K562 (cell line): ENCODE data around the gene AGPAT4. TPM values are rescaled to one million over a fixed set of nuclear protein-coding genes. Genes with fewer than 3 reads are reported as not detected.
"Not testable (repeated sequence)": the region's sequence is repeated elsewhere in the genome, so short reads cannot be mapped to it uniquely, and the experiment has no call there.

ENCODE experiments used
- ATAC-seq: fragments of 200-7000 bp; cut with Tn5 transposase; 3 replicates; pipeline ENCODE4 v1.9.1; 2020; ENCODE audit warnings: moderate library complexity
- BruUV-seq: library from RNA; stranded (reverse); fragments of 400-500 nt; replicated peaks from 2 replicates; lab custom pipeline; 2021; lab: Mats Ljungman, UMichigan
- CTCF ChIA-PET: fragments of 300-600 bp; formaldehyde crosslinking; extraction: SDS; loops from one replicate; lab custom pipeline; 2021; ENCODE audit warnings: low intra/inter-chr PET ratio; lab: Yijun Ruan, JAX
- POLR2A ChIA-PET: fragments of 300-600, 350-650 bp; sonication (Branson Sonifier 250); formaldehyde crosslinking; extraction: SDS; loops from one replicate; lab custom pipeline; 2021; ENCODE audit warnings: antibody characterized with exemption, inconsistent platforms; lab: Yijun Ruan, JAX
- DNase-seq, 4 experiments: peaks; one replicate each; pipeline versions ENCODE4 v3.0.0 to v3.0.0-alpha.2; 2011 to 2018; ENCODE audit warnings: low spot score in 3 of 4, mixed read lengths in 3 of 4; ENCODE audit errors: extremely low read depth in 1 of 4
- FAIRE-seq: peaks from 2 replicates; lab custom pipeline; 2011; peaks lifted over from hg19 to GRCh38; lab: Jason Lieb, UNC
- H2AFZ ChIP-seq: 2 replicates; pipeline ENCODE4 v1.6.0; 2011; ENCODE audit warnings: low read depth, low read length, control low read depth, inconsistent platforms
- H3K27ac ChIP-seq: fragments of 200-600 bp; 3 replicates; pipeline ENCODE4 v1.8.0; 2011; ENCODE audit warnings: low read depth, mild to moderate bottlenecking, control low read depth, inconsistent platforms, low read length, moderate library complexity, mixed read lengths; ENCODE audit errors: extremely low read depth
- H3K27me3 ChIP-seq, 2 experiments: fragments of 300-600 bp in 1 of 2; 2 replicates in 1 of 2; 3 replicates in 1 of 2; pipeline versions ENCODE4 v1.6.0 to v1.8.0; 2011; ENCODE audit warnings: inconsistent platforms in 2 of 2, low read length in 2 of 2, mild to moderate bottlenecking in 1 of 2, mixed read lengths in 1 of 2, moderate library complexity in 1 of 2; ENCODE audit not compliant: control insufficient read depth in 2 of 2, insufficient read depth in 2 of 2
- H3K36me3 ChIP-seq: fragments of 300-600 bp; 3 replicates; pipeline ENCODE4 v1.8.0; 2011; ENCODE audit warnings: mild to moderate bottlenecking, low read length, inconsistent platforms; ENCODE audit not compliant: control insufficient read depth, insufficient read depth
- H3K4me1 ChIP-seq, 2 experiments: fragments of 200-600 bp in 1 of 2; replicated peaks in 1 of 2; 2 replicates in 1 of 2; 3 replicates in 1 of 2; pipeline versions ENCODE4 v1.5.1 to v1.8.0; 2011; ENCODE audit warnings: inconsistent platforms in 2 of 2, low read length in 2 of 2, mild to moderate bottlenecking in 1 of 2, mixed read lengths in 1 of 2, moderate library complexity in 1 of 2; ENCODE audit not compliant: control insufficient read depth in 2 of 2, insufficient read depth in 2 of 2
- H3K4me2 ChIP-seq: 2 replicates; pipeline ENCODE4 v1.6.1; 2011; ENCODE audit warnings: low read length, control low read depth, inconsistent platforms, mixed read lengths; ENCODE audit not compliant: insufficient read depth
- H3K4me3 ChIP-seq: fragments of 200-600 bp; sonication (generic), shearing (Covaris generic); 2 replicates; pipeline ENCODE4 v1.5.1; 2016; ENCODE audit warnings: control low read depth, inconsistent platforms
- H3K79me2 ChIP-seq: fragments of 200-600 bp; 3 replicates; pipeline ENCODE4 v1.8.0; 2011; ENCODE audit warnings: low read length, inconsistent platforms; ENCODE audit not compliant: control insufficient read depth, insufficient read depth
- H3K9ac ChIP-seq, 2 experiments: 2 replicates each; pipeline versions ENCODE4 v1.6.0 to v1.6.1; 2011; ENCODE audit warnings: low read depth in 2 of 2, low read length in 2 of 2, control low read depth in 1 of 2, inconsistent platforms in 1 of 2, mild to moderate bottlenecking in 1 of 2, mixed read lengths in 1 of 2; ENCODE audit not compliant: insufficient read depth in 1 of 2
- H3K9me1 ChIP-seq: one replicate; pipeline ENCODE4 v1.6.0; 2011; ENCODE audit warnings: inconsistent platforms, mild to moderate bottlenecking, low read length, moderate library complexity; ENCODE audit not compliant: control insufficient read depth, insufficient read depth
- H3K9me3 ChIP-seq: replicated peaks from 2 replicates; pipeline ENCODE4 v1.5.1; 2011; ENCODE audit warnings: low read depth, low read length, inconsistent platforms; ENCODE audit not compliant: control insufficient read depth, insufficient read depth
- H4K20me1 ChIP-seq: replicated peaks from 2 replicates; pipeline ENCODE4 v1.6.1; 2011; ENCODE audit warnings: low read length, inconsistent platforms, mixed read lengths; ENCODE audit not compliant: control insufficient read depth, insufficient read depth
- ATF1 ChIP-seq, 2 experiments: fragments of 450-650 bp in 1 of 2; IDR thresholded peaks; 2 replicates each; pipeline ENCODE4 v1.6.1; 2016; ENCODE audit warnings: missing compliant biosample characterization in 1 of 2, missing genetic modification characterization in 1 of 2
- CC2D1A ChIP-seq: fragments of 450-650 bp; IDR thresholded peaks from 2 replicates; pipeline ENCODE4 v1.6.1; 2017; ENCODE audit warnings: mild to moderate bottlenecking
- CREB3L1 ChIP-seq: fragments of 450-650 bp; IDR thresholded peaks from 2 replicates; pipeline ENCODE4 v1.6.1; 2014; ENCODE audit warnings: low read depth, mild to moderate bottlenecking, moderate library complexity, borderline replicate concordance
- DMBX1 ChIP-seq: fragments of 250-450 bp; sonication (Bioruptor Pico); IDR thresholded peaks from 2 replicates; pipeline ENCODE4 v1.8.0; 2022; ENCODE audit warnings: inconsistent platforms, mild to moderate bottlenecking, moderate library complexity, borderline replicate concordance
- HDAC1 ChIP-seq, 2 experiments: fragments of 450-650 bp; IDR thresholded peaks; 2 replicates each; pipeline ENCODE4 v1.6.1; 2016 to 2017; ENCODE audit warnings: inconsistent platforms in 1 of 2, mild to moderate bottlenecking in 1 of 2, moderate library complexity in 1 of 2
- MEF2A ChIP-seq: IDR thresholded peaks from 2 replicates; pipeline ENCODE4 v1.6.1; 2011; ENCODE audit warnings: low read depth, mild to moderate bottlenecking, low read length, moderate library complexity; ENCODE audit not compliant: control insufficient read depth
- MYBL2 ChIP-seq, 2 experiments: fragments of 450-650 bp in 1 of 2; sonication (generic) in 1 of 2; formaldehyde crosslinking in 1 of 2; IDR thresholded peaks; 2 replicates each; pipeline versions ENCODE4 v1.6.1 to v1.8.1; 2017 to 2022; ENCODE audit warnings: borderline replicate concordance in 1 of 2, inconsistent platforms in 1 of 2, low read depth in 1 of 2, mild to moderate bottlenecking in 1 of 2, missing genetic modification reagents in 1 of 2, moderate library complexity in 1 of 2
- WGBS: fragments of 100-300 bp; shearing (Covaris generic); methylation state at CpG from one replicate; pipeline ENCODE4 v1.1.6; 2016; ENCODE audit warnings: low coverage, mixed read lengths; ENCODE audit not compliant: insufficient coverage; ENCODE audit errors: missing lambda C conversion rate; 5-methylcytosine and 5-hydroxymethylcytosine counted together
- in situ Hi-C: fragments of 300-500 bp; cut with MboI; formaldehyde crosslinking; loops from 4 replicates; pipeline ENCODE4 v1.15.0; 2018; ENCODE audit warnings: inconsistent platforms, mixed read lengths
- intact Hi-C: fragments of 100-400 bp; cut with micrococcal nuclease; formaldehyde crosslinking; loops from 2 replicates; pipeline ENCODE4 v1.14.2; 2022
- polyA plus RNA-seq, 8 experiments: library from polyadenylated mRNA; depleted of rRNA in 4 of 8; stranded (reverse) in 5 of 8; unstranded in 3 of 8; fragments of >200 nt; fragmentation: Nextera tagmentation in 2 of 8; fragmentation: Illumina TruSeq in 1 of 8; extraction: Ambion mirVana in 2 of 8; extraction: Trizol in 1 of 8; gene quantifications; 2 replicates each; pipeline versions ENCODE4 v1.2.1 to v1.2.3, GENCODE V29; 2011 to 2014; ENCODE audit warnings: inconsistent platforms in 1 of 8, missing spikeins in 1 of 8
- total RNA-seq, 7 experiments: library from RNA; depleted of rRNA in 6 of 7; stranded (reverse); fragments of >200 nt in 6 of 7; fragmentation: Illumina TruSeq in 2 of 7; extraction: Trizol in 2 of 7; gene quantifications; 2 replicates each; pipeline versions ENCODE4 v1.2.1 to v1.2.3, GENCODE V29; 2011 to 2021; ENCODE audit warnings: low replicate concordance in 1 of 7

The AGPAT4 gene
- total and polyA plus RNA-seq, 9 of the 15 experiments (the other 6 are each of a cell fraction or from before 2014, with no cell fraction given), result 2.2 to 15.0 (median 5.7) TPM

- TF ChIP-seq MYBL2 (IDR thresholded peaks at IDR 0.05; ENCODE audit: low read depth) (peak; percentile 86), CREB3L1 (peak; percentile 39; the same call in 1 of the 2 replicates), CC2D1A (peak; percentile 62; the same call in 1 of the 2 replicates)
- TF ChIP-seq MYBL2 (CRISPR knock-in tag; IDR thresholded peaks at IDR 0.05; ENCODE audit: borderline replicate concordance), result not testable (repeated sequence)
Observed at GRCh38 chr6:161315246-161315917, 41.5 kb upstream of the AGPAT4 start (continued).

GRCh38 chr6:161314541-161315245 lies 40.8 kb upstream of the AGPAT4 start:
- DNase-seq, result peak; percentile 43 to 86 (median 60)
- peak overlapping the region; percentile 77 for H3K27ac ChIP-seq
- H3K9ac ChIP-seq, result peak overlapping the region; percentile 88 to 91; a peak in 3 of 4 replicates
- peak; percentile 70 for FAIRE-seq
- peaks cover 27% of the 10 kb centered on the region; the same call in 2 of the 3 replicates for H3K79me2 ChIP-seq
- H3K4me2 ChIP-seq, result peak overlapping the region; percentile 93
- in situ Hi-C loops; H3K9me3 ChIP-seq; H4K20me1 ChIP-seq; H3K4me1 ChIP-seq; CTCF ChIA-PET; H3K27me3 ChIP-seq; H3K9me1 ChIP-seq; TF ChIP-seq ATF1 (CRISPR knock-in tag; IDR thresholded peaks at IDR 0.05): not testable (repeated sequence)
- H3K4me3 ChIP-seq, result peak overlapping the region; percentile 56
- peaks cover 13% of the 10 kb centered on the region; the same call in 2 of the 3 replicates for H3K36me3 ChIP-seq
- H2AFZ ChIP-seq, result peak overlapping the region; percentile 97
- 3% methylated on average over 20 of the region's 20 CpGs for WGBS
- peak; percentile 86 for ATAC-seq
- POLR2A ChIA-PET, result interaction anchor here (0.5 to 1.6 kb wide), 5 partner anchors 9 to 406 kb away, joined by 3 to 8 read pairs (median 5); partner anchors contain the start of gene AGPAT4
- intact Hi-C loops, result loop anchor here (2.0 kb wide), 2 partner anchors 40 to 60 kb away; partner anchors contain the start of gene AGPAT4
- TSS peak; percentile 56 for BruUV-seq
- TF ChIP-seq HDAC1 (IDR thresholded peaks at IDR 0.05) (0 out of 4 replicates have a peak, but pooled peaks of 1 of the 2 experiments have one; percentile 8), ATF1 (tag; IDR thresholded peaks at IDR 0.05) (peak; percentile 61; the same call in 1 of the 2 replicates), DMBX1 (0 out of 2 replicates have a peak, but pooled peaks have one; percentile 24), MEF2A (peak; percentile 26; the same call in 1 of the 2 replicates)
